Lower lobe of right lung (tissue), 2 donors: ENCODE data around the gene MCIDAS. TPM values are rescaled to one million over a fixed set of nuclear protein-coding genes. Genes with fewer than 3 reads are reported as not detected.

Experiments used
- ATAC-seq, 2 donors: fragments of 200-7000 bp; cut with Tn5 transposase; one replicate each; pipeline ENCODE4 v1.9.1; 2020 to 2022; ENCODE audit warnings: mild to moderate bottlenecking in 2 of 2, moderate library complexity in 2 of 2
- DNase-seq: peaks from one replicate; pipeline ENCODE4 v3.0.0-alpha.2; 2020
- H3K27ac ChIP-seq: fragments of 200-600 bp; one replicate; pipeline ENCODE4 v1.8.0; 2022
- H3K27me3 ChIP-seq: fragments of 200-600 bp; one replicate; pipeline ENCODE4 v1.8.0; 2022; ENCODE audit warnings: low read depth
- H3K36me3 ChIP-seq: fragments of 200-600 bp; one replicate; pipeline ENCODE4 v1.8.0; 2022; ENCODE audit warnings: mild to moderate bottlenecking
- H3K4me1 ChIP-seq: fragments of 200-600 bp; one replicate; pipeline ENCODE4 v1.8.0; 2022
- H3K4me3 ChIP-seq: fragments of 200-600 bp; one replicate; pipeline ENCODE4 v1.8.0; 2022; ENCODE audit warnings: mild to moderate bottlenecking
- H3K9me3 ChIP-seq: fragments of 200-600 bp; one replicate; pipeline ENCODE4 v1.8.0; 2022
- CTCF ChIP-seq: fragments of 200-600 bp; IDR thresholded peaks from one replicate; pipeline ENCODE4 v1.8.0; 2022; ENCODE audit warnings: antibody characterized with exemption, mild to moderate bottlenecking
- intact Hi-C: fragments of 100-400 bp; cut with DNase I; formaldehyde crosslinking; loops from one replicate; pipeline ENCODE4 v1.11.0; 2022
- total RNA-seq: library from RNA; stranded (reverse); fragmentation: NEBNext Ultra II Directional; extraction: Animal tissue kit (Norgen Biotek cat#: 25700); gene quantifications from one replicate; pipeline ENCODE4 v1.2.1, GENCODE V29; 2021
- donor health status: DM: no; HTN: yes; CAD: no; lungs with severe emphysema.

MCIDAS gene
- total RNA-seq, 1 donor from 2014 or later = 0.56 TPM

- Histone ChIP-seq H3K9me3 (no peaks in the 10 kb centered on the region), H3K27me3 (peaks cover 100% of the 10 kb centered on the region), H3K4me1 (peaks cover 51% of the 10 kb centered on the region), H3K27ac (no peak overlapping the region), H3K4me3 (peak overlapping the region; percentile 63), H3K36me3 (no peaks in the 10 kb centered on the region)
- intact Hi-C loops = no loop called here
- no peak for DNase-seq
- TF ChIP-seq CTCF = no peak
- ATAC-seq = no peak
Measured at GRCh38 chr5:55231919-55232270, 4.8 kb upstream of the MCIDAS start.

- peaks cover 58% of the 10 kb centered on the region for H3K4me1 ChIP-seq
- H3K4me3 ChIP-seq = peak overlapping the region; percentile 63
- no peaks in the 10 kb centered on the region for H3K36me3 ChIP-seq
- intact Hi-C loops = no loop called here
- peaks cover 100% of the 10 kb centered on the region for H3K27me3 ChIP-seq
- DNase-seq (peak; percentile 47), ATAC-seq (no peak)
- no peak for TF ChIP-seq CTCF
- H3K27ac ChIP-seq = no peak overlapping the region
- no peaks in the 10 kb centered on the region for H3K9me3 ChIP-seq
Measured at GRCh38 chr5:55231029-55231918, 4.2 kb upstream of the MCIDAS start.

GRCh38 chr5:55230086-55230629 is 3.0 kb upstream of the MCIDAS start:
- no peak for TF ChIP-seq CTCF
- H3K9me3 ChIP-seq = no peaks in the 10 kb centered on the region
- H3K27ac ChIP-seq = no peak overlapping the region
- DNase-seq = no peak
- H3K36me3 ChIP-seq = no peaks in the 10 kb centered on the region
- H3K27me3 ChIP-seq = peaks cover 100% of the 10 kb centered on the region
- ATAC-seq = no peak
- H3K4me3 ChIP-seq = no peak overlapping the region
- peaks cover 59% of the 10 kb centered on the region for H3K4me1 ChIP-seq
- intact Hi-C loops = no loop called here

- ATAC-seq (no peak), DNase-seq (no peak)
- Histone ChIP-seq H3K27ac (no peak overlapping the region), H3K9me3 (no peaks in the 10 kb centered on the region), H3K36me3 (no peaks in the 10 kb centered on the region), H3K4me3 (peak overlapping the region; percentile 47), H3K4me1 (peaks cover 41% of the 10 kb centered on the region), H3K27me3 (peaks cover 100% of the 10 kb centered on the region)
- no peak for TF ChIP-seq CTCF
- intact Hi-C loops = no loop called here
Measured at GRCh38 chr5:55227664-55228430, 732 bp upstream of the MCIDAS start.

GRCh38 chr5:55226027-55226933 is 835 bp downstream of the MCIDAS start:
- peak overlapping the region; percentile 47 for H3K4me3 ChIP-seq
- intact Hi-C loops = no loop called here
- H3K27me3 ChIP-seq = peaks cover 100% of the 10 kb centered on the region
- TF ChIP-seq CTCF = peak; percentile 27
- no peaks in the 10 kb centered on the region for H3K36me3 ChIP-seq
- peak; percentile 53 to 62 for ATAC-seq
- H3K4me1 ChIP-seq = peaks cover 25% of the 10 kb centered on the region
- H3K27ac ChIP-seq = no peak overlapping the region
- H3K9me3 ChIP-seq = no peaks in the 10 kb centered on the region
- DNase-seq = peak; percentile 52
